Measurements from ENCODE around the gene PLXDC2. TPM values are rescaled to one million over a fixed set of nuclear protein-coding genes. Genes with fewer than 3 reads are reported as not detected.

Gene PLXDC2
- total RNA-seq, 2 donors from 2014 or later: not detected

GRCh38 chr10:20105931-20106330 lies 289.7 kb downstream of the PLXDC2 start:
- peaks cover 7% of the 10 kb centered on the region for H3K9me3 Mint-ChIP-seq
- no peak overlapping the region for H3K4me3 Mint-ChIP-seq
- H3K27ac Mint-ChIP-seq: no peak overlapping the region
- no peaks in the 10 kb centered on the region for H3K4me1 Mint-ChIP-seq
- H3K36me3 Mint-ChIP-seq (ENCODE audit: low read depth): no peaks in the 10 kb centered on the region
- no peaks in the 10 kb centered on the region for H3K27me3 Mint-ChIP-seq
- ATAC-seq (replicated peaks): no peak

- no peak overlapping the region for H3K27ac Mint-ChIP-seq
- no peaks in the 10 kb centered on the region for H3K36me3 Mint-ChIP-seq (ENCODE audit: low read depth)
- H3K9me3 Mint-ChIP-seq: peaks cover 4% of the 10 kb centered on the region
- no peaks in the 10 kb centered on the region for H3K27me3 Mint-ChIP-seq
- H3K4me3 Mint-ChIP-seq: no peak overlapping the region
- ATAC-seq (replicated peaks): no peak
- no peaks in the 10 kb centered on the region for H3K4me1 Mint-ChIP-seq
Observed at GRCh38 chr10:20108021-20108420, 291.8 kb downstream of the PLXDC2 start.

GRCh38 chr10:20109613-20110012 lies 293.4 kb downstream of the PLXDC2 start:
- peaks cover 10% of the 10 kb centered on the region for H3K9me3 Mint-ChIP-seq
- H3K4me3 Mint-ChIP-seq: no peak overlapping the region
- no peak overlapping the region for H3K27ac Mint-ChIP-seq
- no peaks in the 10 kb centered on the region for H3K4me1 Mint-ChIP-seq
- no peaks in the 10 kb centered on the region for H3K36me3 Mint-ChIP-seq (ENCODE audit: low read depth)
- no peaks in the 10 kb centered on the region for H3K27me3 Mint-ChIP-seq
- ATAC-seq (replicated peaks): no peak

- no peak overlapping the region for H3K27ac Mint-ChIP-seq
- no peak for ATAC-seq (replicated peaks)
- H3K4me3 Mint-ChIP-seq: no peak overlapping the region
- no peaks in the 10 kb centered on the region for H3K4me1 Mint-ChIP-seq
- no peaks in the 10 kb centered on the region for H3K27me3 Mint-ChIP-seq
- H3K36me3 Mint-ChIP-seq (ENCODE audit: low read depth): no peaks in the 10 kb centered on the region
- H3K9me3 Mint-ChIP-seq: peaks cover 10% of the 10 kb centered on the region
Observed at GRCh38 chr10:20110125-20111100, 294.2 kb downstream of the PLXDC2 start.

GRCh38 chr10:20114179-20114578 lies 297.9 kb downstream of the PLXDC2 start:
- no peak overlapping the region for H3K27ac Mint-ChIP-seq
- H3K9me3 Mint-ChIP-seq: peaks cover 15% of the 10 kb centered on the region
- H3K4me1 Mint-ChIP-seq: no peaks in the 10 kb centered on the region
- no peaks in the 10 kb centered on the region for H3K36me3 Mint-ChIP-seq (ENCODE audit: low read depth)
- H3K4me3 Mint-ChIP-seq: no peak overlapping the region
- H3K27me3 Mint-ChIP-seq: no peaks in the 10 kb centered on the region
- no peak for ATAC-seq (replicated peaks)

- ATAC-seq (replicated peaks): no peak
- no peak overlapping the region for H3K27ac Mint-ChIP-seq
- peaks cover 19% of the 10 kb centered on the region for H3K9me3 Mint-ChIP-seq
- no peaks in the 10 kb centered on the region for H3K27me3 Mint-ChIP-seq
- no peaks in the 10 kb centered on the region for H3K4me1 Mint-ChIP-seq
- no peak overlapping the region for H3K4me3 Mint-ChIP-seq
- no peaks in the 10 kb centered on the region for H3K36me3 Mint-ChIP-seq (ENCODE audit: low read depth)
Observed at GRCh38 chr10:20115894-20116293, 299.7 kb downstream of the PLXDC2 start.

- H3K4me1 Mint-ChIP-seq: no peaks in the 10 kb centered on the region
- H3K27me3 Mint-ChIP-seq: no peaks in the 10 kb centered on the region
- no peak overlapping the region for H3K27ac Mint-ChIP-seq
- no peak for ATAC-seq (replicated peaks)
- no peaks in the 10 kb centered on the region for H3K36me3 Mint-ChIP-seq (ENCODE audit: low read depth)
- H3K9me3 Mint-ChIP-seq: peaks cover 32% of the 10 kb centered on the region
- H3K4me3 Mint-ChIP-seq: no peak overlapping the region
Observed at GRCh38 chr10:20117471-20117870, 301.2 kb downstream of the PLXDC2 start.

- no peaks in the 10 kb centered on the region for H3K27me3 Mint-ChIP-seq
- no peaks in the 10 kb centered on the region for H3K36me3 Mint-ChIP-seq (ENCODE audit: low read depth)
- H3K9me3 Mint-ChIP-seq: peaks cover 32% of the 10 kb centered on the region
- no peak overlapping the region for H3K4me3 Mint-ChIP-seq
- no peak overlapping the region for H3K27ac Mint-ChIP-seq
- no peaks in the 10 kb centered on the region for H3K4me1 Mint-ChIP-seq
- no peak for ATAC-seq (replicated peaks)
Observed at GRCh38 chr10:20118119-20118518, 301.9 kb downstream of the PLXDC2 start.

- ATAC-seq (replicated peaks): no peak
- Mint-ChIP-seq H3K4me3 (no peak overlapping the region), H3K27ac (no peak overlapping the region), H3K27me3 (no peaks in the 10 kb centered on the region), H3K36me3 (ENCODE audit: low read depth) (no peaks in the 10 kb centered on the region), H3K9me3 (peaks cover 19% of the 10 kb centered on the region), H3K4me1 (no peaks in the 10 kb centered on the region)
Observed at GRCh38 chr10:20128811-20129210, 312.6 kb downstream of the PLXDC2 start.

GRCh38 chr10:20132816-20133215 lies 316.6 kb downstream of the PLXDC2 start:
- no peaks in the 10 kb centered on the region for H3K4me1 Mint-ChIP-seq

GRCh38 chr10:20133669-20134189 lies 317.5 kb downstream of the PLXDC2 start:
- ATAC-seq (replicated peaks): no peak
- Mint-ChIP-seq H3K9me3 (peaks cover 18% of the 10 kb centered on the region), H3K36me3 (ENCODE audit: low read depth) (no peaks in the 10 kb centered on the region), H3K4me3 (no peak overlapping the region), H3K4me1 (no peaks in the 10 kb centered on the region), H3K27ac (no peak overlapping the region), H3K27me3 (no peaks in the 10 kb centered on the region)

More at GRCh38 chr10:20132816-20133215, 316.6 kb downstream of the PLXDC2 start:
- no peaks in the 10 kb centered on the region for H3K27me3 Mint-ChIP-seq
- peaks cover 18% of the 10 kb centered on the region for H3K9me3 Mint-ChIP-seq
- no peak overlapping the region for H3K27ac Mint-ChIP-seq
- H3K4me3 Mint-ChIP-seq: no peak overlapping the region
- no peak for ATAC-seq (replicated peaks)
- no peaks in the 10 kb centered on the region for H3K36me3 Mint-ChIP-seq (ENCODE audit: low read depth)

GRCh38 chr10:20142311-20142710 lies 326.1 kb downstream of the PLXDC2 start:
- ATAC-seq (replicated peaks): no peak
- Mint-ChIP-seq H3K4me3 (no peak overlapping the region), H3K27me3 (no peaks in the 10 kb centered on the region), H3K4me1 (no peaks in the 10 kb centered on the region), H3K9me3 (no peaks in the 10 kb centered on the region), H3K27ac (no peak overlapping the region), H3K36me3 (ENCODE audit: low read depth) (no peaks in the 10 kb centered on the region)

- Mint-ChIP-seq H3K9me3 (no peaks in the 10 kb centered on the region), H3K27me3 (no peaks in the 10 kb centered on the region), H3K4me3 (no peak overlapping the region), H3K4me1 (no peaks in the 10 kb centered on the region), H3K36me3 (ENCODE audit: low read depth) (no peaks in the 10 kb centered on the region), H3K27ac (no peak overlapping the region)
- no peak for ATAC-seq (replicated peaks)
Observed at GRCh38 chr10:20144268-20144667, 328.0 kb downstream of the PLXDC2 start.

GRCh38 chr10:20146004-20146403 lies 329.8 kb downstream of the PLXDC2 start:
- peaks cover 3% of the 10 kb centered on the region for H3K9me3 Mint-ChIP-seq
- H3K4me1 Mint-ChIP-seq: no peaks in the 10 kb centered on the region
- no peaks in the 10 kb centered on the region for H3K27me3 Mint-ChIP-seq
- ATAC-seq (replicated peaks): no peak
- no peak overlapping the region for H3K4me3 Mint-ChIP-seq
- H3K27ac Mint-ChIP-seq: no peak overlapping the region
- H3K36me3 Mint-ChIP-seq (ENCODE audit: low read depth): no peaks in the 10 kb centered on the region

- Mint-ChIP-seq H3K27ac (no peak overlapping the region), H3K4me3 (no peak overlapping the region), H3K27me3 (no peaks in the 10 kb centered on the region), H3K9me3 (peaks cover 3% of the 10 kb centered on the region), H3K36me3 (ENCODE audit: low read depth) (no peaks in the 10 kb centered on the region), H3K4me1 (no peaks in the 10 kb centered on the region)
- no peak for ATAC-seq (replicated peaks)
Observed at GRCh38 chr10:20147684-20148083, 331.5 kb downstream of the PLXDC2 start.
